ENCODE results near the gene TPSG1. TPM values are rescaled to one million over a fixed set of nuclear protein-coding genes. Genes with fewer than 3 reads are reported as not detected.
A peak's percentile ranks its signal among the peaks of the same experiment; 100 is the strongest.

TPSG1 gene
- total RNA-seq, 1 donor from 2014 or later = not detected

GRCh38 chr16:1184980-1185379, 40.1 kb downstream of the TPSG1 start:
- Mint-ChIP-seq H3K4me3 (no peak overlapping the region), H3K27ac (ENCODE audit: unreplicated experiment) (no peak overlapping the region), H3K9me3 (no peaks in the 10 kb centered on the region), H3K4me1 (peaks cover 5% of the 10 kb centered on the region), H3K27me3 (ENCODE audit: low read depth) (peaks cover 3% of the 10 kb centered on the region), H3K36me3 (ENCODE audit: low read depth) (no peaks in the 10 kb centered on the region)
- DNase-seq (ENCODE audit: low read depth, low spot score) = no peak
- no peak for TF ChIP-seq CTCF (conservative IDR thresholded peaks at IDR 0.05)

GRCh38 chr16:1184156-1184868, 40.8 kb downstream of the TPSG1 start:
- no peak for DNase-seq (ENCODE audit: low read depth, low spot score)
- Mint-ChIP-seq H3K9me3 (no peaks in the 10 kb centered on the region), H3K4me3 (no peak overlapping the region)

GRCh38 chr16:1182950-1183907, 41.8 kb downstream of the TPSG1 start:
- Mint-ChIP-seq H3K4me3 (no peak overlapping the region), H3K27ac (ENCODE audit: unreplicated experiment) (no peak overlapping the region)

More at GRCh38 chr16:1184156-1184868, 40.8 kb downstream of the TPSG1 start:
- TF ChIP-seq CTCF (conservative IDR thresholded peaks at IDR 0.05) = peak; percentile 21
- Mint-ChIP-seq H3K4me1 (peaks cover 5% of the 10 kb centered on the region), H3K36me3 (ENCODE audit: low read depth) (no peaks in the 10 kb centered on the region), H3K27me3 (ENCODE audit: low read depth) (peaks cover 3% of the 10 kb centered on the region), H3K27ac (ENCODE audit: unreplicated experiment) (no peak overlapping the region)

GRCh38 chr16:1182316-1182671, 42.8 kb downstream of the TPSG1 start:
- DNase-seq (ENCODE audit: low read depth, low spot score) = no peak
- H3K9me3 Mint-ChIP-seq = no peaks in the 10 kb centered on the region
- no peak overlapping the region for H3K4me3 Mint-ChIP-seq
- H3K4me1 Mint-ChIP-seq = peaks cover 5% of the 10 kb centered on the region
- no peak for TF ChIP-seq CTCF (conservative IDR thresholded peaks at IDR 0.05)
- H3K27me3 Mint-ChIP-seq (ENCODE audit: low read depth) = no peaks in the 10 kb centered on the region
- no peaks in the 10 kb centered on the region for H3K36me3 Mint-ChIP-seq (ENCODE audit: low read depth)
- H3K27ac Mint-ChIP-seq (ENCODE audit: unreplicated experiment) = no peak overlapping the region

More at GRCh38 chr16:1182950-1183907, 41.8 kb downstream of the TPSG1 start:
- TF ChIP-seq CTCF (conservative IDR thresholded peaks at IDR 0.05) = no peak
- DNase-seq (ENCODE audit: low read depth, low spot score) = peak; percentile 43
- no peaks in the 10 kb centered on the region for H3K36me3 Mint-ChIP-seq (ENCODE audit: low read depth)
- H3K4me1 Mint-ChIP-seq = peaks cover 5% of the 10 kb centered on the region
- peaks cover 3% of the 10 kb centered on the region for H3K27me3 Mint-ChIP-seq (ENCODE audit: low read depth)
- no peaks in the 10 kb centered on the region for H3K9me3 Mint-ChIP-seq

GRCh38 chr16:1181404-1182315, 43.4 kb downstream of the TPSG1 start:
- H3K36me3 Mint-ChIP-seq (ENCODE audit: low read depth) = no peaks in the 10 kb centered on the region
- DNase-seq (ENCODE audit: low read depth, low spot score) = no peak
- peak; percentile 14 for TF ChIP-seq CTCF (conservative IDR thresholded peaks at IDR 0.05)
- H3K9me3 Mint-ChIP-seq = no peaks in the 10 kb centered on the region
- no peak overlapping the region for H3K4me3 Mint-ChIP-seq
- no peak overlapping the region for H3K27ac Mint-ChIP-seq (ENCODE audit: unreplicated experiment)
- peaks cover 5% of the 10 kb centered on the region for H3K4me1 Mint-ChIP-seq
- H3K27me3 Mint-ChIP-seq (ENCODE audit: low read depth) = no peaks in the 10 kb centered on the region
